C1 segment of cervical spinal cord (tissue), 14 donors: ENCODE data around the gene SERHL2.
"Not testable (repeated sequence)": the region's sequence is repeated elsewhere in the genome, so short reads cannot be mapped to it uniquely, and the experiment has no call there.

ENCODE experiments used
- DNase-seq, 14 donors: peaks; one replicate each; lab custom pipeline; 2025; lab: John Stamatoyannopoulos, UW

Gene SERHL2

GRCh38 chr22:42574046-42574445, 20.3 kb downstream of the SERHL2 start:
- not testable (repeated sequence) for DNase-seq

- DNase-seq: not testable (repeated sequence)
Measured at GRCh38 chr22:42574468-42574867, 20.7 kb downstream of the SERHL2 start.

GRCh38 chr22:42575996-42576574, 22.3 kb downstream of the SERHL2 start:
- not testable (repeated sequence) for DNase-seq

GRCh38 chr22:42577141-42577540, 23.4 kb downstream of the SERHL2 start:
- DNase-seq: not testable (repeated sequence)

- no peak for DNase-seq
Measured at GRCh38 chr22:42577623-42578240, 24.0 kb downstream of the SERHL2 start.

- DNase-seq: not testable (repeated sequence)
Measured at GRCh38 chr22:42580040-42580439, 26.3 kb downstream of the SERHL2 start.

GRCh38 chr22:42581194-42581761, 27.5 kb downstream of the SERHL2 start:
- DNase-seq: not testable (repeated sequence)

GRCh38 chr22:42581762-42582716, 28.3 kb downstream of the SERHL2 start:
- peak in 13 of 14 donors; percentile 16 to 71 (median 56) for DNase-seq

- no peak for DNase-seq
Measured at GRCh38 chr22:42582987-42583386, 29.2 kb downstream of the SERHL2 start.

GRCh38 chr22:42584364-42584940, 30.7 kb downstream of the SERHL2 start:
- no peak for DNase-seq

GRCh38 chr22:42585096-42585495, 31.3 kb downstream of the SERHL2 start:
- no peak for DNase-seq

- DNase-seq: no peak
Measured at GRCh38 chr22:42586381-42586780, 32.6 kb downstream of the SERHL2 start.

GRCh38 chr22:42587588-42588175, 33.9 kb downstream of the SERHL2 start:
- DNase-seq: no peak

- no peak for DNase-seq
Measured at GRCh38 chr22:42591987-42592386, 38.2 kb downstream of the SERHL2 start.

GRCh38 chr22:42595434-42595833, 41.7 kb downstream of the SERHL2 start:
- no peak for DNase-seq

- peak in 1 of 14 donors; percentile 38 for DNase-seq
Measured at GRCh38 chr22:42596336-42596735, 42.6 kb downstream of the SERHL2 start.

GRCh38 chr22:42596863-42597530, 43.2 kb downstream of the SERHL2 start:
- no peak for DNase-seq

- no peak for DNase-seq
Measured at GRCh38 chr22:42601879-42602465, 48.2 kb downstream of the SERHL2 start.

- DNase-seq: no peak
Measured at GRCh38 chr22:42602470-42602869, 48.7 kb downstream of the SERHL2 start.

GRCh38 chr22:42603427-42603826, 49.7 kb downstream of the SERHL2 start:
- DNase-seq: no peak
